ENCODE data around the gene ABR.

ABR gene

GRCh38 chr17:1019451-1019850 lies 160.3 kb downstream of the ABR start:
- no peak for TF ChIP-seq CTCF (IDR thresholded peaks at IDR 0.05; ENCODE audit: low read depth, low read length, missing control alignments)
- no peak for DNase-seq (ENCODE audit: low read depth)
- no peak overlapping the region for H3K4me3 ChIP-seq (ENCODE audit: low read depth, low read length)
- in situ Hi-C loops (cut with HindIII; ENCODE audit: low sequenced_read_pairs): no loop called here

DNA sequence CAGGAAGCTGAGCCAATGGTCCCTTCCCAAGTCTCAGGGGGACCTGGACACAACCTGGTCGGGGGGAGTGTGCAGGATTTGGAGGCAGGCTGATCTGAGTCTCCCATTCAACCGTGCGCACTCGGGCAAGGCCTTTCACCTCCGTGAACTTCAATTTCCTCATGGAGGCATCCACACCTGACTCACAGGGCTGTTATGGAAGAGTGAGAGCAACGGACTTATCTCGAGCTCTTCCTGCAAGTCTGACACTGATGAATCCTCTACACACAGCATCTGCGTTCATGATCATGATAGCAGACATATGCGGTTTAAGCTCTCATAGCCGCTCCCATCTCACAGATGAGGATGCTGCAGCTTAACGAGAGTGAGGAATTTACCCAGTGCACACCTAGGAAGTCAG lies 161.2 kb downstream of the ABR start:
- DNase-seq (ENCODE audit: low read depth): no peak
- H3K4me3 ChIP-seq (ENCODE audit: low read depth, low read length): no peak overlapping the region
- TF ChIP-seq CTCF (IDR thresholded peaks at IDR 0.05; ENCODE audit: low read depth, low read length, missing control alignments): no peak
- in situ Hi-C loops (cut with HindIII; ENCODE audit: low sequenced_read_pairs): no loop called here

- no peak for TF ChIP-seq CTCF (IDR thresholded peaks at IDR 0.05; ENCODE audit: low read depth, low read length, missing control alignments)
- no peak overlapping the region for H3K4me3 ChIP-seq (ENCODE audit: low read depth, low read length)
- DNase-seq (ENCODE audit: low read depth): no peak
- in situ Hi-C loops (cut with HindIII; ENCODE audit: low sequenced_read_pairs): no loop called here
Observed at GRCh38 chr17:1013729-1014090, 166.1 kb downstream of the ABR start.

DNA sequence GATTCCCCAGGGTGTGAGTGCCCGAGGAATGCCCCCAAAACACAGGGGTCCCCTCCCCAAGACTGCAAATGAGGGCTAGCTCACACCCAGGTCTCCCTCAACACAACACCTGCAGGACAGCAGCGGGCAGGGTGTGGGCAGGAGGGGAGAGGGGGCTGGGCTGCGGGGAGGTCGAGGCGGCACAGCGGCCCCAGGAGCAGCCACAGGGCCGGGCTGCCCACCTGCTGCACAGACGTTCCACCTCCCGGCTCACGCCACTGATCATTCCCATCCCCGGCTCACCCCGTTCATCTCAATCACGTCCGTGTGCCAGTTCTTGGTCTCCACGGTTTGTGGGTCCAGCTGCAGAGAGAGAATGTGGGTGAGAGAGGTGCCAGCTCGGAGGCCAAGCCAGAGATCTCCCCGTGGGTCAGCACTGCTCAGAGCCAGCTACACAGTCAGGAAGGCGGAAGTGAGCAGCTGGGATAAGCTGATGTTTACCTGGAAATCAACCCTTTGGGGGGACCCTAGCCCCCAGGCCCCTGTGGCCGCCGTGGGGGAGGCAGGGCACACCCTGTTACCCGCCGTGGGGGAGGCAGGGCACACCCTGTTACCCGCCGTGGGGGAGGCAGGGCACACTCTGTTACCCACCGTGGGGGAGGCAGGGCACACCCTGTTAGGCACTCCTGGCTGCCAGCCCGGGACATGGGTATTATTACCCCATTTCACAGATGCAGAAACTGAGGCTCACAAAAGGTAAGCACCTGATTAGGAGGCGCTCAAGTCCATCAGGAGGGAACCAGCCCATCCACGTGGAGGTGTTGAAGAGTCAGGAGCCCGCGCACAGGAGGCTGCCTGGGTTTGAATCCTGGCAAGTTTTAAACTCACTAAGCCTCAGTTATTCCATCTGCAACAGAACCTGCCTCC lies 166.7 kb downstream of the ABR start:
- in situ Hi-C loops (cut with HindIII; ENCODE audit: low sequenced_read_pairs): no loop called here
- H3K4me3 ChIP-seq (ENCODE audit: low read depth, low read length): no peak overlapping the region
- DNase-seq (ENCODE audit: low read depth): no peak

GRCh38 chr17:1011760-1012735 lies 167.7 kb downstream of the ABR start:
- no peak for TF ChIP-seq CTCF (IDR thresholded peaks at IDR 0.05; ENCODE audit: low read depth, low read length, missing control alignments)
- no peak overlapping the region for H3K4me3 ChIP-seq (ENCODE audit: low read depth, low read length)
- DNase-seq (ENCODE audit: low read depth): no peak
- in situ Hi-C loops (cut with HindIII; ENCODE audit: low sequenced_read_pairs): no loop called here

More for the DNA sequence above, 166.7 kb downstream of the ABR start:
- no peak for TF ChIP-seq CTCF (IDR thresholded peaks at IDR 0.05; ENCODE audit: low read depth, low read length, missing control alignments)

GRCh38 chr17:1011138-1011537 lies 168.6 kb downstream of the ABR start:
- DNase-seq (ENCODE audit: low read depth): no peak
- TF ChIP-seq CTCF (IDR thresholded peaks at IDR 0.05; ENCODE audit: low read depth, low read length, missing control alignments): no peak
- in situ Hi-C loops (cut with HindIII; ENCODE audit: low sequenced_read_pairs): no loop called here
- no peak overlapping the region for H3K4me3 ChIP-seq (ENCODE audit: low read depth, low read length)
